ENCODE data around the gene C11orf65. TPM values are rescaled to one million over a fixed set of nuclear protein-coding genes. Genes with fewer than 3 reads are reported as not detected.
A peak's percentile ranks its signal among the peaks of the same experiment; 100 is the strongest.

C11orf65 gene
- total RNA-seq, 1 donor: 1.1 TPM

DNA sequence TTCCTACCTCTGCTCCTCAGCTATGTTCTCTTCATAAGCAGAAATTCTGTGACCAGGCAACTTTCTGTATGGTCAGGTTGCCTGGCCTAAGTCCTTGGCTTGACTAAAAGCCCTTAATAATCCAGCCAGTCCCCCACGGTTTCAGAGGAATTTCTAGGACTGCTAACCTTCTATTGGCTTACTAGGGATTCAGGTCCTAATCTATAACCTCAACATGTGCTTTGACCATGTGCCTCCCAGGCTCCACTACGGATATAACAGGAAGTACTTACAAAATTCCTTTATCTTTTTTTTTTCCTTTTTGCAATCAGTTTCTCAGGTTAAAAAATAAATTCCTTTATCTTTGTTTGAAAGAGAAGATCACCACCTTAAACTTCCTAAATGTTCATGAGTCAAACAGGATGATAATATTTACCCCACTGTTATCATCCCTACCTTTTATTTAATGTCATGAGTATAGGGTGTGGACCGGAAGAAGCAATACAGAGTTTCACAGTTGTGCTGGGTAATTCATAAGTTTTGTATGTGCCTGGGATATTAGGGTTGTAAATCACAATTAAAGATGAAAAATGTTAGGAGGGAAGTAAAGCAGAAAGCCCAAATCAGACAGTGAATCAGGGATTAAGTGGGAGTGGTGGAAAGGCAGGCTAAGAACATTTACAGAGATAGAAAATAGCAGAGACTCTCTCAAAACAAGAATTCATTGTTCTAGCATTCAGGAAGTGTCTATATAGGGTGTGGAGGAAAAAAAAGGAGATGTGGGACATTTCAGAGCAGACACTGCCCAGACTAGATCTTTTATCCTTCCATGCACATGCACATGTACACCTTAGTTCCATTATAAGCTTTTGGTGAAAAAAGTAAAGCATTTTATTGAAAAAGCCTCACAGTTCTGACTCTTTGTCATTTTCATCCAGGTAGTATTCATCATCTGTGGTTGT, 41.6 kb upstream of the C11orf65 start:
- no peak for DNase-seq (ENCODE audit: insufficient read length, low spot score, missing footprints)
- Histone ChIP-seq H2AFZ (ENCODE audit: low read length) (no peak overlapping the region), H4K20me1 (ENCODE audit: insufficient read depth, low read length) (no peaks in the 10 kb centered on the region), H3K4me2 (ENCODE audit: insufficient read depth, low read length) (no peak overlapping the region), H3K4me3 (ENCODE audit: insufficient read depth, low read length) (no peak overlapping the region), H3K4me1 (ENCODE audit: insufficient read depth, low read length) (peaks cover 7% of the 10 kb centered on the region), H3K9me3 (ENCODE audit: low read depth, low read length) (no peaks in the 10 kb centered on the region), H3K27ac (ENCODE audit: low read depth, low read length) (no peak overlapping the region), H3K27me3 (ENCODE audit: insufficient read depth, low read length) (no peaks in the 10 kb centered on the region), H3K79me2 (ENCODE audit: insufficient read depth, low read length) (no peaks in the 10 kb centered on the region), H3K36me3 (ENCODE audit: insufficient read depth, low read length) (no peaks in the 10 kb centered on the region)
- TF ChIP-seq, protein P1, sequence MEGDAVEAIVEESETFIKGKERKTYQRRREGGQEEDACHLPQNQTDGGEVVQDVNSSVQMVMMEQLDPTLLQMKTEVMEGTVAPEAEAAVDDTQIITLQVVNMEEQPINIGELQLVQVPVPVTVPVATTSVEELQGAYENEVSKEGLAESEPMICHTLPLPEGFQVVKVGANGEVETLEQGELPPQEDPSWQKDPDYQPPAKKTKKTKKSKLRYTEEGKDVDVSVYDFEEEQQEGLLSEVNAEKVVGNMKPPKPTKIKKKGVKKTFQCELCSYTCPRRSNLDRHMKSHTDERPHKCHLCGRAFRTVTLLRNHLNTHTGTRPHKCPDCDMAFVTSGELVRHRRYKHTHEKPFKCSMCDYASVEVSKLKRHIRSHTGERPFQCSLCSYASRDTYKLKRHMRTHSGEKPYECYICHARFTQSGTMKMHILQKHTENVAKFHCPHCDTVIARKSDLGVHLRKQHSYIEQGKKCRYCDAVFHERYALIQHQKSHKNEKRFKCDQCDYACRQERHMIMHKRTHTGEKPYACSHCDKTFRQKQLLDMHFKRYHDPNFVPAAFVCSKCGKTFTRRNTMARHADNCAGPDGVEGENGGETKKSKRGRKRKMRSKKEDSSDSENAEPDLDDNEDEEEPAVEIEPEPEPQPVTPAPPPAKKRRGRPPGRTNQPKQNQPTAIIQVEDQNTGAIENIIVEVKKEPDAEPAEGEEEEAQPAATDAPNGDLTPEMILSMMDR (IDR thresholded peaks at IDR 0.05; ENCODE audit: extremely low read depth, low read depth, low read length): no peak

DNA sequence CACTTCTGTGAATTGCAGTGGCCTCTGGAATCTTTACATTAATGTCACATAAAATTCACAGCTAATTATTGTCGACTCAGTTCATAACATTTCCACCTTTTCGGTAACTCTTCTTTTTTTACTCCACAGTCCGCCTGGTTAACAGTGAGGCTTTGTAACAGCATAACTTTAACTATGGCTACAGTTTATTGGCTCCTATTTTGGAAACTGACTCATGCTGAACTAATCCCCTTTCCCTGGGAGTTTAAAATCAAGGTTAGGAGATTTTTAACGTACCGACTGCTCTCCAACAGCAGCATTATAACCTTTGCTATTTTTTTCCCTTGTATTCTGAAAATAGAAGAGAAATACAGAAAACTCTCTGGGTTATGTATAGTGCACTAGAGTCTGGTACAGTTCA, 34.1 kb upstream of the C11orf65 start:
- Histone ChIP-seq H3K4me1 (ENCODE audit: insufficient read depth, low read length) (no peaks in the 10 kb centered on the region), H2AFZ (ENCODE audit: low read length) (peak overlapping the region; percentile 66), H3K36me3 (ENCODE audit: insufficient read depth, low read length) (no peaks in the 10 kb centered on the region), H3K4me3 (ENCODE audit: insufficient read depth, low read length) (no peak overlapping the region), H3K9me3 (ENCODE audit: low read depth, low read length) (no peaks in the 10 kb centered on the region), H3K79me2 (ENCODE audit: insufficient read depth, low read length) (peaks cover 2% of the 10 kb centered on the region), H3K27ac (ENCODE audit: low read depth, low read length) (no peak overlapping the region), H4K20me1 (ENCODE audit: insufficient read depth, low read length) (no peaks in the 10 kb centered on the region), H3K27me3 (ENCODE audit: insufficient read depth, low read length) (no peaks in the 10 kb centered on the region), H3K4me2 (ENCODE audit: insufficient read depth, low read length) (no peak overlapping the region)
- DNase-seq (ENCODE audit: insufficient read length, low spot score, missing footprints): peak; percentile 68
- TF ChIP-seq, protein P1 (IDR thresholded peaks at IDR 0.05; ENCODE audit: extremely low read depth, low read depth, low read length): no peak

DNA sequence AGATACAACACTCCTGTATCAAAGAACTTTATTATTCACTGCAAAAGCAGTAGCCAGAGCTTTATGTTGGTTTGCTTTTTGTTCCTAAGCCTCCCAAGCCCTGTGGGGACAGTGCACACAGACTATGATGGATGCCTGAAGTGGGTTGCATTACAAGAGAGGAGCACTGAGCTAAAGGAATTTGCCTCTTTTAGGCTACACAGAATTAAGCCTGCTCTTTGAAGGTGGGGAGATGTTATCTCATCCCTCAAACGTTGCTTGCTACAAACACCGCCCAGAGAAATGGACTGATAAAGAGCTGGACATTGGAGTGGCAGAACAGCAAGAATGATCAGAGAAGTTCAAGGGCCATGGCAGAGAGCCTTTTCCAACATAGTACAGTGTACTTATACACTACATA, 33.4 kb upstream of the C11orf65 start:
- H3K36me3 ChIP-seq (ENCODE audit: insufficient read depth, low read length): no peaks in the 10 kb centered on the region
- H3K27ac ChIP-seq (ENCODE audit: low read depth, low read length): no peak overlapping the region
- H3K27me3 ChIP-seq (ENCODE audit: insufficient read depth, low read length): no peaks in the 10 kb centered on the region
- TF ChIP-seq, protein P1 (IDR thresholded peaks at IDR 0.05; ENCODE audit: extremely low read depth, low read depth, low read length): no peak
- DNase-seq (ENCODE audit: insufficient read length, low spot score, missing footprints): no peak
- peak overlapping the region; percentile 66 for H2AFZ ChIP-seq (ENCODE audit: low read length)
- no peaks in the 10 kb centered on the region for H4K20me1 ChIP-seq (ENCODE audit: insufficient read depth, low read length)
- H3K9me3 ChIP-seq (ENCODE audit: low read depth, low read length): no peaks in the 10 kb centered on the region
- peaks cover 2% of the 10 kb centered on the region for H3K4me1 ChIP-seq (ENCODE audit: insufficient read depth, low read length)
- H3K4me2 ChIP-seq (ENCODE audit: insufficient read depth, low read length): no peak overlapping the region
- H3K79me2 ChIP-seq (ENCODE audit: insufficient read depth, low read length): peaks cover 5% of the 10 kb centered on the region
- H3K4me3 ChIP-seq (ENCODE audit: insufficient read depth, low read length): no peak overlapping the region

DNA sequence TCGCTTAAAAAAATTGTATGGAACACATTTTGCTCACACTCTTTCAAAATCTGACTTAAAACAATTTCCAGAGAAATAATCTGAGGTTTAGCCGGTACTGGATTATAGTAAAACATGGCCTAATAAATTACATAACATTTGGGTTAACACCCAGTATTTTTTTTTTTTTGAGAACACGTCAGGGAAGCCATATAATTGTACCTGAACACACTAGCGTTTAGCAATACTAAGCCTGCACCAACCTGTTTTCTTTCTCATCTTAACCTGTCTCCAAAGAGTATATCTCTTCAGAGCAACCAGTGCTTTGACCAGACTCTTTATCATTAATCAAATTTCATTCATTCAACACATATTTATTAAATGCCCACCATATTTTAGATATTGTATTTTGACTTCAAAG, 32.8 kb upstream of the C11orf65 start:
- Histone ChIP-seq H3K36me3 (ENCODE audit: insufficient read depth, low read length) (no peaks in the 10 kb centered on the region), H3K27me3 (ENCODE audit: insufficient read depth, low read length) (no peaks in the 10 kb centered on the region), H4K20me1 (ENCODE audit: insufficient read depth, low read length) (no peaks in the 10 kb centered on the region), H3K27ac (ENCODE audit: low read depth, low read length) (no peak overlapping the region), H2AFZ (ENCODE audit: low read length) (no peak overlapping the region), H3K4me3 (ENCODE audit: insufficient read depth, low read length) (no peak overlapping the region), H3K4me1 (ENCODE audit: insufficient read depth, low read length) (peaks cover 2% of the 10 kb centered on the region), H3K9me3 (ENCODE audit: low read depth, low read length) (no peaks in the 10 kb centered on the region), H3K79me2 (ENCODE audit: insufficient read depth, low read length) (peaks cover 9% of the 10 kb centered on the region), H3K4me2 (ENCODE audit: insufficient read depth, low read length) (no peak overlapping the region)
- no peak for DNase-seq (ENCODE audit: insufficient read length, low spot score, missing footprints)
- TF ChIP-seq, protein P1 (IDR thresholded peaks at IDR 0.05; ENCODE audit: extremely low read depth, low read depth, low read length): no peak

All from osteoblast (primary cell).